ENCODE data around the gene ANO6. TPM values are rescaled to one million over a fixed set of nuclear protein-coding genes. Genes with fewer than 3 reads are reported as not detected.
A peak's percentile ranks its signal among the peaks of the same experiment; 100 is the strongest.

ANO6 gene
- total RNA-seq, 2 donors from 2014 or later = 35.2 to 55.1 TPM

- Mint-ChIP-seq H3K9me3 (no peaks in the 10 kb centered on the region), H3K27me3 (no peaks in the 10 kb centered on the region), H3K27ac (no peak overlapping the region), H3K36me3 (no peaks in the 10 kb centered on the region), H3K4me1 (ENCODE audit: low read depth in 2 of 2) (peaks cover 0 to 11% of the 10 kb centered on the region in 2 donors), H3K4me3 (no peak overlapping the region)
- DNase-seq (ENCODE audit: low spot score) (no peak), ATAC-seq (no peak)
Observed at GRCh38 chr12:45192707-45193106, 23.2 kb upstream of the ANO6 start.

- peaks cover 21 to 23% of the 10 kb centered on the region in 2 donors for H3K4me1 Mint-ChIP-seq (ENCODE audit: low read depth in 2 of 2)
- ATAC-seq (peak; percentile 62 to 86), DNase-seq (ENCODE audit: low spot score) (no peak)
- H3K9me3 Mint-ChIP-seq = no peaks in the 10 kb centered on the region
- no peaks in the 10 kb centered on the region for H3K27me3 Mint-ChIP-seq
- peak overlapping the region in 1 of 2 donors; percentile 73 for H3K27ac Mint-ChIP-seq
- H3K4me3 Mint-ChIP-seq = peak overlapping the region; percentile 35
- no peaks in the 10 kb centered on the region for H3K36me3 Mint-ChIP-seq
Observed at GRCh38 chr12:45200491-45201043, 15.3 kb upstream of the ANO6 start.

GRCh38 chr12:45203767-45204166, 12.1 kb upstream of the ANO6 start:
- Mint-ChIP-seq H3K4me3 (no peak overlapping the region), H3K27me3 (no peaks in the 10 kb centered on the region), H3K27ac (no peak overlapping the region), H3K9me3 (no peaks in the 10 kb centered on the region), H3K36me3 (no peaks in the 10 kb centered on the region), H3K4me1 (ENCODE audit: low read depth in 2 of 2) (peaks cover 21 to 23% of the 10 kb centered on the region in 2 donors)
- ATAC-seq = no peak
- no peak for DNase-seq (ENCODE audit: low spot score)

- Mint-ChIP-seq H3K36me3 (no peaks in the 10 kb centered on the region), H3K27ac (no peak overlapping the region), H3K27me3 (no peaks in the 10 kb centered on the region), H3K4me3 (no peak overlapping the region), H3K9me3 (no peaks in the 10 kb centered on the region), H3K4me1 (ENCODE audit: low read depth in 2 of 2) (peaks cover 14% of the 10 kb centered on the region in 2 donors)
- ATAC-seq (no peak), DNase-seq (ENCODE audit: low spot score) (no peak)
Observed at GRCh38 chr12:45204757-45205156, 11.1 kb upstream of the ANO6 start.

- Mint-ChIP-seq H3K36me3 (no peaks in the 10 kb centered on the region), H3K27ac (no peak overlapping the region), H3K27me3 (no peaks in the 10 kb centered on the region), H3K4me1 (ENCODE audit: low read depth in 2 of 2) (peaks cover 9% of the 10 kb centered on the region in 2 donors), H3K9me3 (no peaks in the 10 kb centered on the region), H3K4me3 (no peak overlapping the region)
- no peak for ATAC-seq
- DNase-seq (ENCODE audit: low spot score) = no peak
Observed at GRCh38 chr12:45205165-45205825, 10.6 kb upstream of the ANO6 start.

- ATAC-seq (no peak), DNase-seq (ENCODE audit: low spot score) (no peak)
- Mint-ChIP-seq H3K27ac (no peak overlapping the region), H3K4me1 (ENCODE audit: low read depth in 2 of 2) (peaks cover under 1 to 3% of the 10 kb centered on the region in 2 donors), H3K4me3 (no peak overlapping the region), H3K9me3 (no peaks in the 10 kb centered on the region), H3K36me3 (no peaks in the 10 kb centered on the region), H3K27me3 (no peaks in the 10 kb centered on the region)
Observed at GRCh38 chr12:45208604-45209487, 7.0 kb upstream of the ANO6 start.

GRCh38 chr12:45209784-45210183, 6.1 kb upstream of the ANO6 start:
- Mint-ChIP-seq H3K4me3 (no peak overlapping the region), H3K27ac (no peak overlapping the region), H3K36me3 (no peaks in the 10 kb centered on the region), H3K4me1 (ENCODE audit: low read depth in 2 of 2) (peaks cover 6 to 10% of the 10 kb centered on the region in 2 donors), H3K27me3 (no peaks in the 10 kb centered on the region), H3K9me3 (no peaks in the 10 kb centered on the region)
- no peak for DNase-seq (ENCODE audit: low spot score)
- no peak for ATAC-seq

GRCh38 chr12:45212064-45212463, 3.8 kb upstream of the ANO6 start:
- no peak for ATAC-seq
- H3K4me1 Mint-ChIP-seq (ENCODE audit: low read depth in 2 of 2) = peaks cover 18 to 25% of the 10 kb centered on the region in 2 donors
- H3K4me3 Mint-ChIP-seq = no peak overlapping the region
- no peaks in the 10 kb centered on the region for H3K36me3 Mint-ChIP-seq
- no peak overlapping the region for H3K27ac Mint-ChIP-seq
- no peak for DNase-seq (ENCODE audit: low spot score)
- H3K27me3 Mint-ChIP-seq = no peaks in the 10 kb centered on the region
- H3K9me3 Mint-ChIP-seq = no peaks in the 10 kb centered on the region

GRCh38 chr12:45213107-45213506, 2.8 kb upstream of the ANO6 start:
- no peaks in the 10 kb centered on the region for H3K27me3 Mint-ChIP-seq

GRCh38 chr12:45214071-45214470, 1.8 kb upstream of the ANO6 start:
- H3K4me3 Mint-ChIP-seq = no peak overlapping the region
- H3K36me3 Mint-ChIP-seq = no peaks in the 10 kb centered on the region

More at GRCh38 chr12:45213107-45213506, 2.8 kb upstream of the ANO6 start:
- ATAC-seq (no peak), DNase-seq (ENCODE audit: low spot score) (no peak)
- no peak overlapping the region for H3K4me3 Mint-ChIP-seq
- no peaks in the 10 kb centered on the region for H3K9me3 Mint-ChIP-seq
- H3K27ac Mint-ChIP-seq = no peak overlapping the region
- H3K4me1 Mint-ChIP-seq (ENCODE audit: low read depth in 2 of 2) = peaks cover 21 to 35% of the 10 kb centered on the region in 2 donors
- no peaks in the 10 kb centered on the region for H3K36me3 Mint-ChIP-seq

GRCh38 chr12:45214749-45215418, 1.0 kb upstream of the ANO6 start:
- no peaks in the 10 kb centered on the region for H3K9me3 Mint-ChIP-seq
- H3K4me1 Mint-ChIP-seq (ENCODE audit: low read depth in 2 of 2) = peaks cover 26 to 41% of the 10 kb centered on the region in 2 donors
- no peaks in the 10 kb centered on the region for H3K27me3 Mint-ChIP-seq
- peak overlapping the region; percentile 99 for H3K4me3 Mint-ChIP-seq
- peak overlapping the region; percentile 85 to 90 for H3K27ac Mint-ChIP-seq
- DNase-seq (ENCODE audit: low spot score) (no peak), ATAC-seq (no peak)
- no peaks in the 10 kb centered on the region for H3K36me3 Mint-ChIP-seq

More at GRCh38 chr12:45214071-45214470, 1.8 kb upstream of the ANO6 start:
- peaks cover 23 to 35% of the 10 kb centered on the region in 2 donors for H3K4me1 Mint-ChIP-seq (ENCODE audit: low read depth in 2 of 2)
- no peaks in the 10 kb centered on the region for H3K27me3 Mint-ChIP-seq
- no peaks in the 10 kb centered on the region for H3K9me3 Mint-ChIP-seq
- no peak for ATAC-seq
- H3K27ac Mint-ChIP-seq = peak overlapping the region; percentile 85 to 90
- DNase-seq (ENCODE audit: low spot score) = no peak

- H3K9me3 Mint-ChIP-seq = no peaks in the 10 kb centered on the region
- peak overlapping the region; percentile 85 to 90 for H3K27ac Mint-ChIP-seq
- H3K36me3 Mint-ChIP-seq = no peaks in the 10 kb centered on the region
- H3K4me3 Mint-ChIP-seq = peak overlapping the region; percentile 99
- H3K27me3 Mint-ChIP-seq = no peaks in the 10 kb centered on the region
- peak; percentile 75 to 78 for ATAC-seq
- peak; percentile 78 for DNase-seq (ENCODE audit: low spot score)
- peaks cover 37 to 54% of the 10 kb centered on the region in 2 donors for H3K4me1 Mint-ChIP-seq (ENCODE audit: low read depth in 2 of 2)
Observed at GRCh38 chr12:45216230-45216982, 511 bp downstream of the ANO6 start.

- DNase-seq (ENCODE audit: low spot score) (no peak), ATAC-seq (no peak)
- peaks cover 38 to 56% of the 10 kb centered on the region in 2 donors for H3K4me1 Mint-ChIP-seq (ENCODE audit: low read depth in 2 of 2)
- H3K9me3 Mint-ChIP-seq = no peaks in the 10 kb centered on the region
- no peaks in the 10 kb centered on the region for H3K27me3 Mint-ChIP-seq
- peak overlapping the region; percentile 99 for H3K4me3 Mint-ChIP-seq
- H3K27ac Mint-ChIP-seq = peak overlapping the region; percentile 85 to 90
- H3K36me3 Mint-ChIP-seq = no peaks in the 10 kb centered on the region
Observed at GRCh38 chr12:45216983-45217485, 1.1 kb downstream of the ANO6 start.

Data from natural killer cell treated with Interleukin-12 subunit alpha and Interleukin-12 subunit beta and Interleukin-15 and Interleukin-18, amount 100 ng/mL, for 72 hours (primary cell).